ENCODE measurements around the gene SLC30A10. TPM values are rescaled to one million over a fixed set of nuclear protein-coding genes. Genes with fewer than 3 reads are reported as not detected.

The SLC30A10 gene
- total RNA-seq, 4 donors from 2014 or later: not detected

GRCh38 chr1:219927298-219927955 is 930 bp downstream of the SLC30A10 start:
- no peak for DNase-seq
- no peaks in the 10 kb centered on the region for H3K9me3 ChIP-seq
- H3K27ac ChIP-seq: no peak overlapping the region
- intact Hi-C loops (cut with DNase I): no loop called here
- H3K4me1 ChIP-seq: peaks cover 6 to 14% (median 10%) of the 10 kb centered on the region in 3 donors
- peaks cover 0 to 59% (median 0%) of the 10 kb centered on the region in 4 donors for H3K27me3 ChIP-seq
- TF ChIP-seq, protein P1, sequence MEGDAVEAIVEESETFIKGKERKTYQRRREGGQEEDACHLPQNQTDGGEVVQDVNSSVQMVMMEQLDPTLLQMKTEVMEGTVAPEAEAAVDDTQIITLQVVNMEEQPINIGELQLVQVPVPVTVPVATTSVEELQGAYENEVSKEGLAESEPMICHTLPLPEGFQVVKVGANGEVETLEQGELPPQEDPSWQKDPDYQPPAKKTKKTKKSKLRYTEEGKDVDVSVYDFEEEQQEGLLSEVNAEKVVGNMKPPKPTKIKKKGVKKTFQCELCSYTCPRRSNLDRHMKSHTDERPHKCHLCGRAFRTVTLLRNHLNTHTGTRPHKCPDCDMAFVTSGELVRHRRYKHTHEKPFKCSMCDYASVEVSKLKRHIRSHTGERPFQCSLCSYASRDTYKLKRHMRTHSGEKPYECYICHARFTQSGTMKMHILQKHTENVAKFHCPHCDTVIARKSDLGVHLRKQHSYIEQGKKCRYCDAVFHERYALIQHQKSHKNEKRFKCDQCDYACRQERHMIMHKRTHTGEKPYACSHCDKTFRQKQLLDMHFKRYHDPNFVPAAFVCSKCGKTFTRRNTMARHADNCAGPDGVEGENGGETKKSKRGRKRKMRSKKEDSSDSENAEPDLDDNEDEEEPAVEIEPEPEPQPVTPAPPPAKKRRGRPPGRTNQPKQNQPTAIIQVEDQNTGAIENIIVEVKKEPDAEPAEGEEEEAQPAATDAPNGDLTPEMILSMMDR (IDR thresholded peaks at IDR 0.05): no peak
- TF ChIP-seq POLR2A (IDR thresholded peaks at IDR 0.05): no peak
- no peaks in the 10 kb centered on the region for H3K36me3 ChIP-seq
- H3K4me3 ChIP-seq: peak overlapping the region; percentile 23 to 66 (median 34)
- WGBS, 2 donors: 20% methylated on average over 25 to 31 of the region's 31 CpGs

GRCh38 chr1:219926363-219926998 is 1.9 kb downstream of the SLC30A10 start:
- H3K27me3 ChIP-seq: peaks cover 0 to 62% (median 0%) of the 10 kb centered on the region in 4 donors
- no peak for DNase-seq
- no peaks in the 10 kb centered on the region for H3K36me3 ChIP-seq
- H3K4me1 ChIP-seq: peaks cover 6 to 14% (median 10%) of the 10 kb centered on the region in 3 donors
- no peak overlapping the region for H3K4me3 ChIP-seq
- no peak for TF ChIP-seq POLR2A (IDR thresholded peaks at IDR 0.05)
- TF ChIP-seq, protein P1 (IDR thresholded peaks at IDR 0.05): no peak
- 82 to 85% methylated on average over 6 of the region's 6 CpGs for WGBS, 2 donors
- intact Hi-C loops (cut with DNase I): no loop called here
- no peak overlapping the region for H3K27ac ChIP-seq
- H3K9me3 ChIP-seq: no peaks in the 10 kb centered on the region

DNA sequence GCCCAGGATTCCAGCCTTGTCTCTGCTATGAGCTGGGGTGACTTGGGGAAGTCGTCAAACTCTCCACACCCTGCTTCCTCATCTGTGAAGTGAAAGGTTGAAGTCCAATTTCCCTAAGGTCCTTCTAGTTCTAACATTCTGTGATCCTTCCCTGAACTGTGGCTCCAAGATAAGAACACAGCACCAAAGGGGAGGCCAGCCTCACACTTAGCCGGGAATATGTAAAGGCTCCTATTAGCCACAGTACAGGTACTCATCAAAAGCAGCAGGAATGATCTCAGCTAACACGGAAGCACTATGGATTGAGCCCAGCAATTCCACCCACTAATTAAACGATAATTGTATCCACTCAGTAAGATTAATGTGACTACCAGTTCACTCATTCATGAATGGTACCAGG is 4.0 kb downstream of the SLC30A10 start:
- no peak for TF ChIP-seq POLR2A (IDR thresholded peaks at IDR 0.05)
- TF ChIP-seq, protein P1 (IDR thresholded peaks at IDR 0.05): no peak
- intact Hi-C loops (cut with DNase I): no loop called here
- no peaks in the 10 kb centered on the region for H3K9me3 ChIP-seq
- DNase-seq: no peak
- no peak overlapping the region for H3K4me3 ChIP-seq
- peaks cover 6 to 14% (median 10%) of the 10 kb centered on the region in 3 donors for H3K4me1 ChIP-seq
- H3K36me3 ChIP-seq: no peaks in the 10 kb centered on the region
- H3K27ac ChIP-seq: no peak overlapping the region
- 83 to 91% methylated on average over 4 of the region's 4 CpGs for WGBS, 2 donors
- peaks cover 0 to 51% (median 0%) of the 10 kb centered on the region in 4 donors for H3K27me3 ChIP-seq

DNA sequence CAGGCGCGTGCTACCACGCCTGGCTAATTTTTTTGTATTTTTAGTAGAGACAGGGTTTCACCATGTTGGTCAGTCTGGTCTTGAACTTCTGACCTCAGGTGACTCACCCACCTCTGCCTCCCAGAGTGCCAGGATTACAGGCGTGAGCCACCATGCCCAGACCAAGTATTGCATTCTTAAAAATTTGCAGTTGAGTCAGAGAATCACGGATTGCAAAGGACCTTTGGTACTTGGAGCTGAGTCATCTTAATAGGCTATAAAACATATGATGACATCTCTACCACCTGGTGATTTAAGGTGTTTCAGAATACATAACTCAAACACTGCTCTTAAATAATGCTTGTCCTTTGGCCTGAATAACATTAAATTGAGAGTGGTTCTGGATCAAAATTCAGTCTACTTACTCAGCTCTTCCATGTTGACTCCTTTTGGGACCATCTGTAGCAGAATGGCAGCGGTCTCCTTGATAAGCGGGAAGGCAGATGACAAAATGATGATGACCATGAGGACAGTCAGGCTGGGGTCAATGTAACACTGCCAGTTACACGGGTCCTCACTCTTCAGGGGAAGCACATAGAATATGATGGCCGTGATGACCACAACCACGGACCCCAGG is 10.4 kb downstream of the SLC30A10 start:
- DNase-seq: no peak
- H3K9me3 ChIP-seq: no peaks in the 10 kb centered on the region
- H3K27me3 ChIP-seq: peaks cover 0 to 5% (median 0%) of the 10 kb centered on the region in 4 donors
- intact Hi-C loops (cut with DNase I): no loop called here
- H3K4me3 ChIP-seq: no peak overlapping the region
- no peaks in the 10 kb centered on the region for H3K4me1 ChIP-seq
- no peaks in the 10 kb centered on the region for H3K36me3 ChIP-seq
- no peak overlapping the region for H3K27ac ChIP-seq
- 76 to 85% methylated on average over 7 to 10 of the region's 10 CpGs for WGBS, 2 donors
- no peak for TF ChIP-seq POLR2A (IDR thresholded peaks at IDR 0.05)
- TF ChIP-seq, protein P1 (IDR thresholded peaks at IDR 0.05): no peak

DNA sequence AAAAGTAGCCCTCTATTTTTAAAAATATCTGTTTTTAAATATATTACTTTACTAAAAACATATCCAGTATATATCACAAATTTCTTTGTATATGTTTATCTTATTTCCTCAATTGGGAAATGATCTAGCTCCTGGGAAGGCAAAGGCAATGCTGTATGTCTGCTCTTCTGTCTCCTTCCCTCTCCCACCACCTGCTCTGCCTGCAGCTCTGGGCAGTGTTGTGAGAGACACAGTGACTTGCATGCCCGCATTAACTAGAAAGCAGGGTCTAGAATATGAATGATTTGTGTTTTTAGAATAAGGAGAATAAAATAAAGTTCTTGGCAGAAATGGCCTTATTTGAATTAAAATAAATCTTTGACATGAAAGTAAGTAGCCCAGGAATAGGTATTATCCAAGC is 11.1 kb downstream of the SLC30A10 start:
- TF ChIP-seq, protein P1 (IDR thresholded peaks at IDR 0.05): no peak
- TF ChIP-seq POLR2A (IDR thresholded peaks at IDR 0.05): no peak
- Histone ChIP-seq H3K27ac (no peak overlapping the region), H3K4me3 (no peak overlapping the region), H3K36me3 (no peaks in the 10 kb centered on the region), H3K27me3 (peaks cover 0 to 1% (median 0%) of the 10 kb centered on the region in 4 donors), H3K9me3 (no peaks in the 10 kb centered on the region), H3K4me1 (no peaks in the 10 kb centered on the region)
- intact Hi-C loops (cut with DNase I): no loop called here
- DNase-seq: no peak
- 89% methylated on average over 1 of the region's 1 CpG for WGBS, 2 donors

Data from esophagus squamous epithelium (tissue), 5 donors.